HG03354 (cell line): ENCODE data around the gene KLC1.

Source experiments
- ATAC-seq: cut with Tn5 transposase; IDR thresholded peaks from one replicate; pipeline ENCODE4 v1.9.1; 2021; ENCODE audit warnings: mild to moderate bottlenecking; ENCODE audit not compliant: unreplicated experiment, poor library complexity, severe bottlenecking

KLC1 gene

DNA sequence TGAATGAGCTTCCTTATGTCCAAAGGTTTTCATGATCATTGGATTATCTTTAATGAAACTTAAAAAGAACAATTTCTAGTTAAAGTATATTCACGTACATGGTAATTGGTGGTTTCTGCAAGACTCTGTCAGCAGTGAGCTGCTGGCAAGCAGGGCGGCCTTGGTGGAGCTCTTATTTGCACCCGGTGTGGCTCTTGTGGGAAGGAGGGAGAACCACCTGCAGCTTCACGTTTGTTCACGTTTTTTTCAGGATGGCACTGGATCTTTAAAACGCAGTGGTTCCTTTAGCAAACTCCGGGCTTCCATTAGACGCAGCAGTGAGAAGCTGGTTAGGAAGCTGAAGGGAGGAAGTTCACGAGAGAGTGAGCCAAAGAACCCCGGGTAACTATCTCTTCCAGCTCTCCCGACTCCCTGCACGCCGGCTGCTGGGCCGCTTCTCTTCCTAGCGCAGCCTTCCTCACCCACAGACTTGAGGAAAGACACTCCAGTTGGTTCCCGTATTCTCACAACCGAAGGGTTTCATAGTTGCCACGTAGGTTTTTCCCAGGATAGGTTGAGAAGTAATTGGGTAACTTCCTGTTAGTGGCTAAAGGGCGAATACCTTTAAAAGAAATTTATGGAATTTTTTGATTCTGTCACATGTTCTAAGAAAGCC is 57.9 kb downstream of the KLC1 start:
- no peak for ATAC-seq

DNA sequence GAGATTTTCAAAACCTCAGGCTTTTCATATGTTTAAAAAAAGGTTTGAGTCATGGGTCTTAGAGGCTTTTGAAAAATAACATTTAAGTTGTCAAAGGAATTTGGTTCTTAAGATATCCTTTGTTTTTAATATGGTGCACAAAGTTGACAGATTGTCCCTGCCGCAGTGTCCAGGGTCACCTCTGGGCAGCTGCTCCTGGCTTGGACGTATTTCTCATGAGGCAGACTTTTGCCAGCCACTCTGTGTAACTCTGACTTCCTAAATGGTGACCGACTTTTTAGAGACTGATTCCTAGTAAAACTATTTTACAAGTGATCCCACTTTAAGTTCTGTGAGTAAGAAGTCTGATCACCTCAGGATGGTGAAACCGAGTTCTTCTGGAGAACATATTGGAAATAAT is 58.7 kb downstream of the KLC1 start:
- ATAC-seq, result no peak

DNA sequence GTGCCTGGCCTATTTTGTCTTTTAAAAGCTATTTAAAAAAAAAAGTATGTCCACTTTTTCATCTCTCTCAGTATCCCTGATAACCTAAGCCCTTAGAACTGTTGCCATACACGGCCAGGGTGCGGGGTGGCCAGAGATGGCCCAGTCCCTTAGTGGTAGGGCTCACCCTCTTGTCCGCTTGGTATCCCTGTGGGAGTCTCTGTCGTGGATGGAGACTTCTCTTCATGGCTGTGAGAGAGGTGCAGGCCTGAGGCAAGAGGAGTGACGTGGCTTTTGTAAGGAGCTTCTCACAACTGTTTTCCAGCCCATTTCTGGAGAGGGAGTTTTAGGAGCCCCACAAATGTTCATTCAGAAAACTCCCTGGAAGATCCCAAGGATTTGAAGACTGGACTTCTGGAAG is 59.4 kb downstream of the KLC1 start:
- ATAC-seq, result no peak

DNA sequence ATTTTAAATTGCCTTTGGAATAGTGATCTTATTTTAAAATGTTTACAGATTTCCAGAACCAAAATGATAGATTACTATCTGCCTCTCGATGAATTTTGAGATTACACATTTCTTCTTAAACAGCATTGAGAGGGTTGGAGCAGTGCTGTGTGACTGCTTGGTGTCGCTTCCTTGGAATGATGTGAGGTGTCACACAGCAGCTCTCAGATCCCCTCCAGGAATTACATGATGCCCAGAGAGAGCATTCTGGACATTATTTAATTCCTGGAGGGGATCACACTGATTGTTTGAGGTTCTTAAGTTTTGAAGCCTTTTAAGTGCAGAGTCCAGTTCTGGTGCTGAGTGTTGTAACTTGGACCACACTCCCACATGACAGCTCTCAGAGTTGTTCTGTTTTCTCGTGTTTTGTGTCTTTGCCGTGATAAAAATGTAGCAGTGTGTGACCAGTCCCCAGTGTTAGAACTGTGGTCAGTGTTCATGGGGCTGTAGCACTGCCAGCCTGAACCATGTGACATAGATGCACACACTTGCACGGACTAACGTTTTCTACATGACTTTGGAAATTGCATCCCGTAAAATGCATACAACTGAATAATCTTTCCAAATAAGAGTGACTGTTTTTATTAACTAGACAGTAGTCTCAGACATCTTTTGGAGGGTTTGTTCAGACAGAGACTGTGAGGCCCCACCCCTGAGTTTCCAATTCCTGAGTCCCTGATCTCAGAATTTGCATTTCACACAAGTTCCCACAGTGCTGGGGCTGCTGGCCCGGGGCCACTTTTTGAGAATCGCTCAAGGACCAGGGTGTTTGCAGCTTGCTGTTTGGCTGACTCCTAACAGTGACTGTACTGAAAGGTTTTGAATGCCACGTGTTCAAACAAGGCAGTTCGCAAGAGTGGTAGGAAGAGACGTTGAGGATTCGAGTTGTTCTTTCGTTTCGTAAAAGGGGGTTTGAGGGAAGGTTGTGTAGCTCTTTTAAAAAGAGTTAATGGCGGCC is 60.2 kb downstream of the KLC1 start:
- ATAC-seq, result peak; percentile 42

- no peak for ATAC-seq
Observed at GRCh38 chr14:103690332-103690731, 61.3 kb downstream of the KLC1 start.

GRCh38 chr14:103691655-103692054 is 62.6 kb downstream of the KLC1 start:
- ATAC-seq, result peak; percentile 78

DNA sequence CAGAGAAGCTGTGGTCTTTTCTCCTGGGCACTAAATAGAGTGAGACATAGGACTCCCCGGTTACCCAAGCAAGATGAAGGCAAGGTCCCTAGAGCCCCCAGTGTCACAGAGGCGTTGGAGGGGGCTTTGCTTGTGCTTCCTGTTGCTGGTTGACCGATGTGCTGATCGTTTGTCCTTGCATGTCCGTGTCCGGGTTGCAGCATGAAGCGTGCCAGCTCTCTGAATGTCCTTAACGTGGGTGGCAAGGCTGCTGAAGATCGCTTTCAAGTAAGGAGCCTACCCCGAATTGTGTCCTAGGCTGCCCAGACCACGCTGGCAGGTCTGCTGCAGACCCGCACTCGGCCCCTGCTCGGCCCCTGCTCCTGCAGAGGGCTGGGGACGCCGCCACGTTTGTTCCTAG is 63.1 kb downstream of the KLC1 start:
- ATAC-seq, result peak; percentile 35

DNA sequence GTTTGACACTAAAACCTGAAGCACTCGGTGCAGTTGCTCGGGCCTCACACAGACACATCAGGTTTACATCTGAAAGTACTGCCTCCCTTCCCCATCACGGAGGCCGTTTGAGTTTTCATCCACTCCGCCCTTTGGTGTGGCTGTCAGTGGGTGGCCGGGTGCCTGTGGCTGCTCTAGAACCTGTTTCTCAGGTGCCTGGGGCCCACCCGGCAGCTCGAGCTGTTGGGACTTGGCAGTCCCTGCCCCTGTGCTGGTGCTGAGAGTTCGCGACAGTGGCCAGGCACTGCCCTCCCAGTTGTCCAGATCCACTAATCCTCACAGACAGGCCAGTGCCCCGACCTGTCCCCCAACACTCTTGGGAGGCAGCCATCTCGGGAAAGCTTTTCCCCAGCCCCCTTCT is 63.9 kb downstream of the KLC1 start:
- no peak for ATAC-seq

- ATAC-seq, result no peak
Observed at GRCh38 chr14:103693515-103693914, 64.5 kb downstream of the KLC1 start.

DNA sequence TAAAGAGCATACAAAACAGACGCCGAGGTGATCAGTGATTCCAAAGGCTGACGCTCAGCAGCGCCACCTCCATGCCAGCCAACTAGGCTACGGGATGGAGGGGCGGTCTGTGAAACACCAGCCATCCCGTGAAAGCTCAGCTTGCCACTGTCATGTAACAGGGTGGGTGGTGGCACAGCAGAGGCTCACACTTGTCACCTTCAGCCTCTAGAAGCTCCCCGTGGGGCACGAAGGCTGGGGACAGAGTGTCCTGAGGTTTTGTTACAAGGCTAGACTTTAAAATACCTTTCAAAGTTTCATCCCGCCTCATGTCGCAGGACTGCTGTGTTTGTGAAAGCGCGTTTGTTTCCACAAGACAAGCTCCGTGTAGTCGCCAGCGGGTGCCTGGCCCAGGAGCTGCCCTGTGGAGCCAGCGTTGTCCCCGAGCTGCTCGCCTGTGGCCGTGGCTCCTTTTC is 65.6 kb downstream of the KLC1 start:
- ATAC-seq, result no peak

DNA sequence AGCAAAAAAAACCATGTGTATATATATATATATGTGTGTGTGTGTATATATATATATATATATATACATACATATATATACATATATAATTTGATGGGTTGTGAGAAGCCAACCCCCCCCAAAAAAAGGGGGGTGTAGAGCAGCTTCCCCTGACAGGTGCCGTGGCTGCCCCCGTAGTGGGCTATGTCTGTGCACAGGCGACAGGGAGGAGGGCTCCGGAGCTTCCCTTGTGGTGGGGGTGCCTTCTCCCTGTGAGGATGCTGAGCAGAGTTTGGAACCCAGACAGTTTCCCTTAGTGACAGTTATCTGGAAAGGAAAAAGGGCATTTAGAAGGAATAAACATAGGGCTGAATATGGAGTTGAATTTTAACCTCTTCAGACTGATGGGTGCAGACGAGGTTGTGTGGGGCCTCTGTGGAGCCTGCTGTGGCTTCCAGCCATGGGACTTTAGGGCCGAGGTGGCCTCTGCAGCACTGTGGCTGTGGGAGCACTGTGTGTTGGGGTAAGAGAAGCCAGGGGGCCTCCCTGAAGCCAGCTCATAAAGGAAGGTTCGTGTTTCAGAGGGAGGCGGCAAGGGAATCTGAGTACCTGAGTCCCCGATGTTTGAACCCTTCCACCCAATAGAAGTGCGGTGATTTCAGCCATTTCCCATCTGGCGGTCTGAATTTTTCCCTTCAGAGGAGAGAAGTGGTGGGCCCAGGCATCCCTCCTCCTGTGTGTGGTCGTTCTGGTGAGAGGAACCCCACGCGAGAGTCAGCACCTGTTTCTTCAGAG is 66.5 kb downstream of the KLC1 start:
- no peak for ATAC-seq

DNA sequence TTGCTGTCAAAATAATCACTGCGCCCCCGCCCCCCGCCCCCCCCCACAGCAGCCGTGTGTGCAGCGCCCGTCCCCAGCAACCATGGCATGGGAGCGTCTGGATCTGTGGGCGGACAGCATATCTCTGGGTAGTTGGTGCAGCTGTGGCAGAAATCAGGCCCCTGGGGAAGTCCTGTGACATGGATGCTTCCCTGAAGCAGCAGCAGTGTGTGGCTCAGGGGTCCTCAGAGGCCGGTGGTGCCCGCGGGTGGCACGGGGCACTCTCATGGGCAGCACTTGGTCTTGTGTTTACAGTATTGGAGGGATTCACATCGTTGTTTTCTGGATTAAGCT is 67.0 kb downstream of the KLC1 start:
- no peak for ATAC-seq

DNA sequence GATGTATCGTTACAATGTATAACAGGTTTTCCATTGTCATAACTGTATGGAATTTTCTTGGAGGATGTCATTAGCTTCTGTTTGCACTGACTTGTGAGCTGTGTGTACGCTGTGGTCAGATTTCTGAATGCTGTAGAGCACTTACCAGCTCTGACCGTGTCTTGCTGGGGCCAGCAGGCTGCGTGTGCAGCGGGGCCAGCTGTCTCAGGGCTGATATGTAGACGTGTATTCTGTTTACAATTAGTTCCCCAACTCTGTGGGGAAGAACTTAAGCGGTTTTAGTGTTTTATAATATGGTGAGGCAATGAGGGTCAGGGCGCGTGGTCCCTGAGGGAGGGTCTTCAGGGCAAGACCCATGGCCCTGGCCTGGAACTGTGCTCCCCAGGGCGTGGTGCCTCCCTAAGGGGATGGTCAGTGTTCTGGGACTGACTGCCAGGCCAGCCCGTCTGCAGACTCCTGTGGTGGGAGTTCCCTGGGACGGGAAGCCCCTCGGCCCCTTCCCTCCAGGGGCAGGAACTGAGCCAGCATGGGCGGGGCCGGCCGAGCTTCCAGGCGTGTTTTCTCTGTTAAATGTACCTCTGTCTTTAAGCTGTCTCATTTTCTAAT is 67.6 kb downstream of the KLC1 start:
- no peak for ATAC-seq

- ATAC-seq, result no peak
Observed at GRCh38 chr14:103697206-103697602, 68.2 kb downstream of the KLC1 start.

GRCh38 chr14:103697603-103698379 is 68.8 kb downstream of the KLC1 start:
- no peak for ATAC-seq

- ATAC-seq, result no peak
Observed at GRCh38 chr14:103698380-103699260, 69.6 kb downstream of the KLC1 start.

GRCh38 chr14:103699261-103699661 is 70.2 kb downstream of the KLC1 start:
- ATAC-seq, result no peak
